ENCODE results near the gene BIRC2. TPM values are rescaled to one million over a fixed set of nuclear protein-coding genes. Genes with fewer than 3 reads are reported as not detected.
A peak's percentile ranks its signal among the peaks of the same experiment; 100 is the strongest.

The BIRC2 gene
- total and polyA plus RNA-seq, 9 donors: 23.7 to 57.8 (median 33.6) TPM

GRCh38 chr11:102309621-102310541, 37.1 kb upstream of the BIRC2 start:
- H3K36me3 ChIP-seq: no peaks in the 10 kb centered on the region
- H3K4me3 ChIP-seq: no peak overlapping the region
- intact Hi-C loops (cut with DNase I): no loop called here
- H3K9me3 ChIP-seq: no peaks in the 10 kb centered on the region
- H3K4me1 ChIP-seq (ENCODE audit: insufficient read depth): peaks cover 2% of the 10 kb centered on the region
- H3K27me3 ChIP-seq: no peaks in the 10 kb centered on the region
- DNase-seq: no peak
- no peak overlapping the region for H3K27ac ChIP-seq
- TF ChIP-seq POLR2A (IDR thresholded peaks at IDR 0.05): no peak
- TF ChIP-seq CTCF (IDR thresholded peaks at IDR 0.05): no peak
- TF ChIP-seq EP300 (IDR thresholded peaks at IDR 0.05): no peak
- 92 to 93% (median 92%) methylated on average over 25 of the region's 25 CpGs for WGBS, 3 donors

- Histone ChIP-seq H3K36me3 (no peaks in the 10 kb centered on the region), H3K4me3 (peak overlapping the region; percentile 33), H3K27me3 (no peaks in the 10 kb centered on the region), H3K27ac (peak overlapping the region in 1 of 2 donors; percentile 78), H3K9me3 (no peaks in the 10 kb centered on the region), H3K4me1 (ENCODE audit: insufficient read depth) (peaks cover under 1% of the 10 kb centered on the region)
- no peak for DNase-seq
- no peak for TF ChIP-seq CTCF (IDR thresholded peaks at IDR 0.05)
- TF ChIP-seq EP300 (IDR thresholded peaks at IDR 0.05): no peak
- no peak for TF ChIP-seq POLR2A (IDR thresholded peaks at IDR 0.05)
- intact Hi-C loops (cut with DNase I): no loop called here
- 5 to 15% (median 7%) methylated on average over 2 of the region's 2 CpGs for WGBS, 3 donors
These were observed 34.3 kb upstream of the BIRC2 start for GRCh38 chr11:102312667-102313066.

DNA sequence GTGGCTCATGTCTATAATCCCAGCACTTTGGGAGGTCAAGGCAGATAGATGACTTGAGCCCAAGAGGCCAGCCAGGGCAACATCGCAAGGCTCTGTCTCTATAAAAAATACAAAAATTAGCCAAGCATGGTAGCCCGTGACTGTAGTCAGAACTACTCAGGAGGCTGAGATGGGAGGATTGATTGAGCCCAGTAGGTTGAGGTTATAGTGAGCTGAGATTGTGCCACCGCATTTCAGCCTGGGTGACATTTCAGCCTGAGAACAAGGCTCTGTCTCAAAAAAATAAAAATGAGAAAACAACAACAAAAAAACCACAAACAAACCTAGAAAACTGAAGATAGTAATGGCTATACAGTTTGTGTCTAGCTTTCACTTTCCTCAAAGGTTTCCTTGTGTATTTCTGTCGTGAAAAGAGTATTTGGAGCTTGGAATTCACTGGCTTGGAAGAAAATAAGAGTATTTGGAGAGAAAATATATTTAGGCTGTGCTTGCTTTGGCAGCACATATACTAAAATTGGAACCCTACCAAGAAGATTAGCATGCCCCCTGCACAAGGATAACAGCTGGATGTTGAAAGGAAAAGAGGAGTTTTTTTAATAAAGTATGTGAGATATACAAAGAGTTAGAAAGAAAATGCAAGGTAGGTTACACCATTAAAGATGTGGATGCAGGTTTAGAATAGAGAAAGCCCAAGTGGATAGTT, 33.6 kb upstream of the BIRC2 start:
- Histone ChIP-seq H3K9me3 (no peaks in the 10 kb centered on the region), H3K27me3 (no peaks in the 10 kb centered on the region), H3K36me3 (no peaks in the 10 kb centered on the region), H3K4me1 (ENCODE audit: insufficient read depth) (peaks cover 3% of the 10 kb centered on the region), H3K27ac (peak overlapping the region in 1 of 2 donors; percentile 78), H3K4me3 (peak overlapping the region; percentile 33)
- TF ChIP-seq EP300 (IDR thresholded peaks at IDR 0.05) (no peak), POLR2A (IDR thresholded peaks at IDR 0.05) (no peak), CTCF (IDR thresholded peaks at IDR 0.05) (no peak)
- DNase-seq: no peak
- 13 to 22% (median 18%) methylated on average over 4 of the region's 4 CpGs for WGBS, 3 donors
- intact Hi-C loops (cut with DNase I): no loop called here

- WGBS, 3 donors: 76 to 84% (median 77%) methylated on average over 2 of the region's 2 CpGs
These were observed 32.2 kb upstream of the BIRC2 start for GRCh38 chr11:102314784-102315183.

More at GRCh38 chr11:102314784-102315183, 32.2 kb upstream of the BIRC2 start:
- TF ChIP-seq EP300 (IDR thresholded peaks at IDR 0.05) (no peak), POLR2A (IDR thresholded peaks at IDR 0.05) (no peak), CTCF (IDR thresholded peaks at IDR 0.05) (no peak)
- H3K9me3 ChIP-seq: no peaks in the 10 kb centered on the region
- intact Hi-C loops (cut with DNase I): no loop called here
- H3K4me1 ChIP-seq (ENCODE audit: insufficient read depth): peaks cover 3% of the 10 kb centered on the region
- H3K4me3 ChIP-seq: no peak overlapping the region
- no peak overlapping the region for H3K27ac ChIP-seq
- no peaks in the 10 kb centered on the region for H3K36me3 ChIP-seq
- no peak for DNase-seq
- no peaks in the 10 kb centered on the region for H3K27me3 ChIP-seq
